Measurements from ENCODE around the gene PCSK2.

Gene PCSK2

GRCh38 chr20:17507032-17507431 is 280.2 kb downstream of the PCSK2 start:
- Histone ChIP-seq H3K27ac (ENCODE audit: insufficient read depth, low read depth, low read length, poor library complexity, severe bottlenecking) (no peak overlapping the region), H3K4me1 (ENCODE audit: control insufficient read depth, insufficient read depth, low read length) (no peaks in the 10 kb centered on the region), H3K27me3 (ENCODE audit: control insufficient read depth, insufficient read depth, low read length, poor library complexity, severe bottlenecking) (peaks cover 13% of the 10 kb centered on the region), H3K9me3 (ENCODE audit: control insufficient read depth, low read length) (no peaks in the 10 kb centered on the region), H3K4me3 (ENCODE audit: insufficient read depth, low read depth, low read length) (no peak overlapping the region), H3K36me3 (ENCODE audit: control insufficient read depth, insufficient read depth, low read length) (no peaks in the 10 kb centered on the region)
- no CpG with 5 or more reads among the region's 2 CpGs for WGBS, 2 experiments

DNA sequence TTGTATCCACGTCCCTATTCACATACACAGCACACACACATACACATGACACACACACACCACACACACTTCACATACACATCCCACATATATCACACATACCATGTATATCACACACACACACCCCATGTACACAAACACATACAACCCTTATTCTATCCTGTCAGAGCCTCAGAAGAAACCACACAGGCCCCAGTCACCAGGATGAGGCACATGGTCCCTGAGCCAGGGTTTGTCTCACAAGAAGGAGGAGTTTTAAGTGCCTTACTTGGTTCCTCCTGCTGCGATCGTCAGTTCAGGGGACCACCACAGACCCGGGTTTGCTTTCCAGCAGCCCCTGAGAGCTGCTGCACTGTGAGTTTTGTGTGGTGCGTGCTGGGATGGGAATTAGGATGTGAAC is 280.7 kb downstream of the PCSK2 start:
- H3K4me1 ChIP-seq (ENCODE audit: control insufficient read depth, insufficient read depth, low read length), result no peaks in the 10 kb centered on the region
- no peaks in the 10 kb centered on the region for H3K36me3 ChIP-seq (ENCODE audit: control insufficient read depth, insufficient read depth, low read length)
- H3K27ac ChIP-seq (ENCODE audit: insufficient read depth, low read depth, low read length, poor library complexity, severe bottlenecking), result no peak overlapping the region
- WGBS, 2 experiments, result 91 to 92% methylated on average over 5 of the region's 5 CpGs
- H3K4me3 ChIP-seq (ENCODE audit: insufficient read depth, low read depth, low read length), result no peak overlapping the region
- H3K9me3 ChIP-seq (ENCODE audit: control insufficient read depth, low read length), result no peaks in the 10 kb centered on the region
- peaks cover 13% of the 10 kb centered on the region for H3K27me3 ChIP-seq (ENCODE audit: control insufficient read depth, insufficient read depth, low read length, poor library complexity, severe bottlenecking)

DNA sequence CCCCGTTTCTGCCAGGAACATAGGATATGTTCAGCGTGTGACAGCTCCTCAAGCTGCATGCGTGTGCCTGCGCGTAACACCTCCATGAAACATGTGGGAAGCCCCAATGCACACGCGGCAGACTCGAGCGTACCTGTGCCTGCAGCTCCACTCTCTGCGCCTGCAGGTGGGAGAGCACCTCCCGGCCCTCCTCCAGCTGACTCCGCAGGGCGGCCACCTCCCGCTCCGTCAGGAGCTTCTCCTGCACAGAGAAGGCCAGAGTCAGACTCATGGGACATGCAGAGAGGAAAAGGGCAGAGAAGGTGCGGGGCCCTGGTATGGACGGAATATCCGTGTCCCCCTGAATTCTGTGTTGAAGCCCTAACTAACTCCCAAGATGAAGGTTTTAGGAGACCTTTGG is 281.9 kb downstream of the PCSK2 start:
- H3K27ac ChIP-seq (ENCODE audit: insufficient read depth, low read depth, low read length, poor library complexity, severe bottlenecking), result no peak overlapping the region
- no peaks in the 10 kb centered on the region for H3K9me3 ChIP-seq (ENCODE audit: control insufficient read depth, low read length)
- 93 to 95% methylated on average over 18 of the region's 18 CpGs for WGBS, 2 experiments
- peaks cover 13% of the 10 kb centered on the region for H3K27me3 ChIP-seq (ENCODE audit: control insufficient read depth, insufficient read depth, low read length, poor library complexity, severe bottlenecking)
- no peak overlapping the region for H3K4me3 ChIP-seq (ENCODE audit: insufficient read depth, low read depth, low read length)
- no peaks in the 10 kb centered on the region for H3K4me1 ChIP-seq (ENCODE audit: control insufficient read depth, insufficient read depth, low read length)
- no peaks in the 10 kb centered on the region for H3K36me3 ChIP-seq (ENCODE audit: control insufficient read depth, insufficient read depth, low read length)

DNA sequence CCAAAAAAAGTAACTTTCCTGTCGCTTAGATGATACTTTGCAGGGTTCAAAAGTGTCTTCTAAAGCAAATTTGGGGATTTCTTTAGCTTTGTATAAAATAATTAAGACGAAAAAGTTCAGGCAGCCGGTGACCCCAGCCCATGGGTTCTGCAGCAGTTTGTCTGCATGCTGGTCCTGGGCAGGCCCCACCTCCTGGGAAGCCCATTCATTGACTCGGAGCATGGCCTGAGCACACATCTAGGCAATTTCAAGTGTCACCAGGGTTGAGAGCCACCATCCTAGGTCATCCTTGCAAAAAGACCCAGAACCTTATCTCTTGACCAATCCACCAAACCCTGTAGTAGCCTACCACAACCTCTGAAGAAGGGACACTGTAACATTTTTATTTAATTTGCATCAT is 283.7 kb downstream of the PCSK2 start:
- 65 to 70% methylated on average over 4 of the region's 4 CpGs for WGBS, 2 experiments
- Histone ChIP-seq H3K4me1 (ENCODE audit: control insufficient read depth, insufficient read depth, low read length) (no peaks in the 10 kb centered on the region), H3K36me3 (ENCODE audit: control insufficient read depth, insufficient read depth, low read length) (no peaks in the 10 kb centered on the region), H3K4me3 (ENCODE audit: insufficient read depth, low read depth, low read length) (no peak overlapping the region), H3K9me3 (ENCODE audit: control insufficient read depth, low read length) (no peaks in the 10 kb centered on the region), H3K27me3 (ENCODE audit: control insufficient read depth, insufficient read depth, low read length, poor library complexity, severe bottlenecking) (peaks cover 11% of the 10 kb centered on the region), H3K27ac (ENCODE audit: insufficient read depth, low read depth, low read length, poor library complexity, severe bottlenecking) (no peak overlapping the region)

- H3K27ac ChIP-seq (ENCODE audit: insufficient read depth, low read depth, low read length, poor library complexity, severe bottlenecking), result no peak overlapping the region
- H3K4me1 ChIP-seq (ENCODE audit: control insufficient read depth, insufficient read depth, low read length), result no peaks in the 10 kb centered on the region
- no peaks in the 10 kb centered on the region for H3K9me3 ChIP-seq (ENCODE audit: control insufficient read depth, low read length)
- no peaks in the 10 kb centered on the region for H3K36me3 ChIP-seq (ENCODE audit: control insufficient read depth, insufficient read depth, low read length)
- 86 to 96% methylated on average over 6 of the region's 6 CpGs for WGBS, 2 experiments
- no peak overlapping the region for H3K4me3 ChIP-seq (ENCODE audit: insufficient read depth, low read depth, low read length)
- peaks cover 5% of the 10 kb centered on the region for H3K27me3 ChIP-seq (ENCODE audit: control insufficient read depth, insufficient read depth, low read length, poor library complexity, severe bottlenecking)
These were observed 284.6 kb downstream of the PCSK2 start for GRCh38 chr20:17511401-17511800.

DNA sequence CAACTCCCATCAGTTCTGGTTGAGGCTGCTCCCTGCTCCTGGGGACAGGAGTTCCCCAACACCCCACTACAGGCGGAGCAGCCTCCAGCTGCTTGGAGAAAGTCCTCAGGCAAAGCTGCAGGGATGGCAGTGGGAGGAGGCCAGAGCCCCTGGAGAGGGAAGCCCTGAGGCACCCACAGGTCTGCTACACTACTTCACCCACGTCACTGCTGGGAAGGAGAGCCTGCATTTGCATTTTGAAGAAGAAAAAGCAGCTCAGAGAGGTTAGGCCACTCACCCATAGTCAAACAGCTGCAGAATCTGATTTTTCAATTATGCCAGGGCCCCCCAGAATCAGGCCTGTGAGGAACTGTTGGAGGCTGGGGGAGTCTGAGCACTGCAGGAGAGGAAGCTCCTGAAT is 287.1 kb downstream of the PCSK2 start:
- Histone ChIP-seq H3K9me3 (ENCODE audit: control insufficient read depth, low read length) (no peaks in the 10 kb centered on the region), H3K27me3 (ENCODE audit: control insufficient read depth, insufficient read depth, low read length, poor library complexity, severe bottlenecking) (no peaks in the 10 kb centered on the region), H3K4me1 (ENCODE audit: control insufficient read depth, insufficient read depth, low read length) (no peaks in the 10 kb centered on the region), H3K4me3 (ENCODE audit: insufficient read depth, low read depth, low read length) (no peak overlapping the region), H3K27ac (ENCODE audit: insufficient read depth, low read depth, low read length, poor library complexity, severe bottlenecking) (no peak overlapping the region), H3K36me3 (ENCODE audit: control insufficient read depth, insufficient read depth, low read length) (no peaks in the 10 kb centered on the region)
- 89 to 100% methylated on average over 2 of the region's 2 CpGs for WGBS, 2 experiments

DNA sequence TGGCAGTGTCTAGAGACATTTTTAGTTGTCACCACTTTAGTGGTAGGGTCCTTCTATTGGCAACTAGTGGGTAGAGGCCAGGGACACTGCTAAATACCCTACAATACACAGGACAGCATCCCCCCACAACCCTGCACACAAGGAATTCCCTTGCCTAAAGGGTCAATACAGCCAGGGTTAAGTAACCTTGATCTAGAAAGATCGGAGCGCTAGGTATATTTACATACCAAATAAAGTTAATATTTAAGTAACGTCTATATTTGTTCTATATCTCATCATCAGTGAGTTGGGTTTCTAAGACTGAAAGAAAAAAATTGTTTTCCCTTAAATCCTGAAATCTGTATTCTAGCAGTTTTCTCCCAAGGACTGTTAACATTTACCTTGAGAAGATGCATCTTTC is 288.2 kb downstream of the PCSK2 start:
- no peaks in the 10 kb centered on the region for H3K36me3 ChIP-seq (ENCODE audit: control insufficient read depth, insufficient read depth, low read length)
- no peak overlapping the region for H3K4me3 ChIP-seq (ENCODE audit: insufficient read depth, low read depth, low read length)
- no peaks in the 10 kb centered on the region for H3K4me1 ChIP-seq (ENCODE audit: control insufficient read depth, insufficient read depth, low read length)
- WGBS, 2 experiments, result 100% methylated on average over 2 of the region's 3 CpGs; no CpG with 5 or more reads in 1 of the 2 experiments
- no peaks in the 10 kb centered on the region for H3K9me3 ChIP-seq (ENCODE audit: control insufficient read depth, low read length)
- no peaks in the 10 kb centered on the region for H3K27me3 ChIP-seq (ENCODE audit: control insufficient read depth, insufficient read depth, low read length, poor library complexity, severe bottlenecking)
- no peak overlapping the region for H3K27ac ChIP-seq (ENCODE audit: insufficient read depth, low read depth, low read length, poor library complexity, severe bottlenecking)

- no peaks in the 10 kb centered on the region for H3K27me3 ChIP-seq (ENCODE audit: control insufficient read depth, insufficient read depth, low read length, poor library complexity, severe bottlenecking)
- H3K4me1 ChIP-seq (ENCODE audit: control insufficient read depth, insufficient read depth, low read length), result no peaks in the 10 kb centered on the region
- no peaks in the 10 kb centered on the region for H3K36me3 ChIP-seq (ENCODE audit: control insufficient read depth, insufficient read depth, low read length)
- H3K27ac ChIP-seq (ENCODE audit: insufficient read depth, low read depth, low read length, poor library complexity, severe bottlenecking), result no peak overlapping the region
- no peaks in the 10 kb centered on the region for H3K9me3 ChIP-seq (ENCODE audit: control insufficient read depth, low read length)
- 83 to 88% methylated on average over 14 of the region's 14 CpGs for WGBS, 2 experiments
- H3K4me3 ChIP-seq (ENCODE audit: insufficient read depth, low read depth, low read length), result no peak overlapping the region
These were observed 291.7 kb downstream of the PCSK2 start for GRCh38 chr20:17518339-17519052.

- H3K9me3 ChIP-seq (ENCODE audit: control insufficient read depth, low read length), result no peaks in the 10 kb centered on the region
- H3K27ac ChIP-seq (ENCODE audit: insufficient read depth, low read depth, low read length, poor library complexity, severe bottlenecking), result no peak overlapping the region
- H3K4me3 ChIP-seq (ENCODE audit: insufficient read depth, low read depth, low read length), result no peak overlapping the region
- 88 to 97% methylated on average over 6 to 7 of the region's 7 CpGs for WGBS, 2 experiments
- H3K4me1 ChIP-seq (ENCODE audit: control insufficient read depth, insufficient read depth, low read length), result no peaks in the 10 kb centered on the region
- no peaks in the 10 kb centered on the region for H3K27me3 ChIP-seq (ENCODE audit: control insufficient read depth, insufficient read depth, low read length, poor library complexity, severe bottlenecking)
- no peaks in the 10 kb centered on the region for H3K36me3 ChIP-seq (ENCODE audit: control insufficient read depth, insufficient read depth, low read length)
These were observed 292.9 kb downstream of the PCSK2 start for GRCh38 chr20:17519606-17520285.

DNA sequence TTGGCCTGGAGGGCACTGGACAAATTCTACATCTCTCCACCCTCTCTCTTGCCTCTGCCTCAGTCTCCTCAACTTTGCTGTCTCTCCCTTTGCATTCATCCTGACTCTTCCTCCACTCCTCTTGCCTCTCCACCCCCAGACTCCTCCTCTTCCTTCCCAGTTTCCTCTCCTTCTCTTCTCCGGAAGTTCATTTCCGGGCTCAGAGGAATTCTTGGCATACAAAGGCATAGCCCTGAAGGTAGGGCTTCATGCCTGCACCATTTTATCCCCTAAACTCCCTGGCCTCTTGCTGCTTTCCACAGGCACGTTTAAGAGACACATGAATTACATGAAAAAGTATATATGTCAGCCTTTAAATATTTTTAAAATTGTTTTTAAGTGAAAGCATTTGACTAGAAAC is 293.7 kb downstream of the PCSK2 start:
- 68 to 76% methylated on average over 2 of the region's 3 CpGs for WGBS, 2 experiments
- Histone ChIP-seq H3K4me1 (ENCODE audit: control insufficient read depth, insufficient read depth, low read length) (no peaks in the 10 kb centered on the region), H3K36me3 (ENCODE audit: control insufficient read depth, insufficient read depth, low read length) (no peaks in the 10 kb centered on the region), H3K27me3 (ENCODE audit: control insufficient read depth, insufficient read depth, low read length, poor library complexity, severe bottlenecking) (no peaks in the 10 kb centered on the region), H3K4me3 (ENCODE audit: insufficient read depth, low read depth, low read length) (no peak overlapping the region), H3K27ac (ENCODE audit: insufficient read depth, low read depth, low read length, poor library complexity, severe bottlenecking) (no peak overlapping the region), H3K9me3 (ENCODE audit: control insufficient read depth, low read length) (no peaks in the 10 kb centered on the region)
